GM04503 (cell line): ENCODE measurements around the gene LAIR2.

ENCODE experiments used
- DNase-seq: peaks from one replicate; pipeline ENCODE4 v3.0.0-alpha.2; 2012; ENCODE audit warnings: low read depth

LAIR2 gene

DNA sequence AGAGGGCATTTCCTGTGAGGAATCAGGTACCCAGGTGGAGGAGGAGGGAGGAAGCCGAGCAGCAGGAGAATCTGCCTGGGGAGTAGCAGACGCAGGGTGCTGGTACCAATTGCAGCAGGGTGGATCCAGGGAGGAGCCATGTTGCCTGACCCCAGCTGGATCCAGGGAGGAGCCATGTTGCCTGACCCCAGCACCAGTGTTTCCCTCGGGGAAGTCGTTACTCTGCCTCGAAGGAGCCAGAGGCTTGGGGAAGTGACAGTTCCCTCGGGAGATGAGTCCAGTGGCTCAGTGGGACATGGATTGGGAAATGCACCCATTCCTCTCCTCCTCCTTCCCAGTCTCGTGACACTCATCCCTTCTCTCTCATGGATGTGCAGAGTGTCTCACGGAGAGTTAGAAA lies 31.5 kb downstream of the LAIR2 start:
- no peak for DNase-seq

DNA sequence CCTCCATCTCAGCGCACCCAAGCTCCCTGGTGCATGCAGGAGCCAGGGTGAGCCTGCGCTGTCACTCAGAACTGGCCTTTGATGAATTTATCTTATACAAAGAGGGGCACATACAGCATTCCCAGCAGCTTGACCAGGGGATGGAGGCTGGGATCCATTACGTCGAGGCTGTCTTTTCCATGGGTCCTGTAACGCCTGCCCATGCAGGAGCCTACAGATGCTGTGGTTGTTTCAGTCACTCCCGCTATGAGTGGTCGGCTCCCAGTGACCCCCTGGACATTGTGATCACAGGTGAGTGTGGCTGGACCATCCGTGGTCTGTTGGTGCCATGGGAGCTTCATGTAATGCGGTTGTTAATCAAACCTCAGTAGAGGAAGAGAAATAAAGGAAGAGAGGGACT lies 33.0 kb downstream of the LAIR2 start:
- DNase-seq = no peak

DNA sequence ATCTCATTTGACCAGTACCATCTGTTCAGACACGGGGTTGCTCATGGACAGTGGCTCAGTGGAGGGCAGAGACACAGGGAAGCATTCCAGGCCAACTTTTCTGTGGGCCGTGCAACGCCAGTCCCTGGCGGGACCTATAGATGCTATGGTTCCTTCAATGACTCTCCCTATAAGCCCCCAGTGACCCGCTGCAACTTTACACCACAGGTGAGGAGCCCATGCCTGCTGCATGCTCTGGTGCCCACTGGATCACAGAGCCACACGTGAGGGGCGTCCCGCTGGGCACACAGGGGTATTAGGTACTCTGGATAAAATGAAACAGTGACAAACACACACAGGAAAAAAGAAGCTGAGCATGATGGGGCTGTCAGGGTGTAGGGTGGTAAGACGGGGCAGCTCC lies 34.3 kb downstream of the LAIR2 start:
- DNase-seq = no peak

DNA sequence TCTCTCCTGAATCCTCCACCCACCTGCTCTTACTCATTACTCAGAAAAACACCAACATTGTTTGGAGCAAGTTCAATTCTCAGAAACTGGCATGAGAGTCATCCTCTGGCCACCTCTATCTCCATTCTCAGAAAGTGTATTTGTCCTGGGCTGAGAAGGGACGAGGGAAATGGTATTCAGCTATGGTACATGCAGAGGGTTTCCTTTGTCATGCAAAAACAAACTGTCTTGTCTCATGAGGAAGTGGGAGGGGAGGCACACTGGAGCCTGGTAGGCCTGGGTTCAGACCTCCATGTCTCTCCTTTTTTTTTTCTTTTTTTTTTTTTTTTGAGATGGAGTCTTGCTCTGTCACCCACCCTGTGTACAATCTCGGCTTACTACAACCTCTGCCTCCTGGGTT lies 39.1 kb downstream of the LAIR2 start:
- DNase-seq = no peak

DNA sequence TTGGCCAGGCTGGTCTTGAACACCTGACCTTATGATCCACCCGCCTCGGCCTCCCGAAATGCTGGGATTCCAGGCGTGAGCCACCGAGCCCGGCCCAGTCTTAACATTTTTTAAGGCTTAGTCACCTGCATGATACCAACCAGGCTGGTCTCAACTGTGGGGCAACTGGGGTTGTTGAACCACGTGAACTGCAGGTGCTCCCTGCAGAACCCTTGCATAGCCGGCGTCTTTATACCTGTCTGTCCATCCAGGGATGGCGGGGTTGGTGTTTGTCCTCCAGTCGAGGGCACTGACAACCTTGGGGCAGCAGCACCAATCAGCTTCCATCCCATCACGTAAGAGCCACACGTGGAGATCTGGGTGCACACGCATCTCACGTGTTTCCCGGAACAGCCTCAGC lies 46.2 kb downstream of the LAIR2 start:
- no peak for DNase-seq

DNA sequence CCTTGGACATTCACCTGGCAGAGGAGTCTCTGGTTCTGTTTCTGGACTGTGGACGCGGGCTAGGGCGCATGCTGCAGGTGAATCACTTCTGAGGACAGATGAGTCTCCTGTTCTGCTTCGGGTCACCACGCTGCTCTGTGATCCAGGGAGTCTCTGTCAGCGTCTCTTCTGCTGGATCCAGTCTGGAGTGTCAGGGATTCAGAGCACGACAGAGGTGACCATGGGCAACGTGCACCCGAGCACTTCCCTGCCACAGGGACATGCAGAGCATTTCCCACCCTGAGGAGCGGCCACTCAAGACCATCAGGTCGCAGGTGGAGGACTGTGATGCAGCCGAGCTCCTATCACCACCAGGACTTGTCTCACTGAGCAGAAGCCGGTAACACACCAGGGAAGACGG lies 46.6 kb downstream of the LAIR2 start:
- DNase-seq = no peak

DNA sequence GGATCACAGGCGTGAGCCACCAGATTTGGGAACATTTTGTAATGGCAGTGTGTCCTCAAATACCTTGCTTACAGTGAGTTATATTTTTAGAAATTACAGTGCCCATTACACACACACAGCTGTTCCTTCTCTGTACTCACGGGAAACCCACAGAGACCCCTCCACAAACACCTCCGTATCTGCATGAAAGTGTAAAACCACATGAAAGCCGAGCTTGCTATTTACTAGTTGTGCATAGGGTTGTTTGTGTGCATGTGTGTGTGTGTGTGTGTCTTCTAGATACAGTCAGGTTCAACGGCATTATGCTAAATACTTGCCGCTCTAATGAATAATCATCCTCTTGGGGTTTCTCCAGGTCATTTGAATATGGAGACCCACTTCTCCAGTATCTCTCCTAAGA lies 48.7 kb downstream of the LAIR2 start:
- DNase-seq = no peak

DNA sequence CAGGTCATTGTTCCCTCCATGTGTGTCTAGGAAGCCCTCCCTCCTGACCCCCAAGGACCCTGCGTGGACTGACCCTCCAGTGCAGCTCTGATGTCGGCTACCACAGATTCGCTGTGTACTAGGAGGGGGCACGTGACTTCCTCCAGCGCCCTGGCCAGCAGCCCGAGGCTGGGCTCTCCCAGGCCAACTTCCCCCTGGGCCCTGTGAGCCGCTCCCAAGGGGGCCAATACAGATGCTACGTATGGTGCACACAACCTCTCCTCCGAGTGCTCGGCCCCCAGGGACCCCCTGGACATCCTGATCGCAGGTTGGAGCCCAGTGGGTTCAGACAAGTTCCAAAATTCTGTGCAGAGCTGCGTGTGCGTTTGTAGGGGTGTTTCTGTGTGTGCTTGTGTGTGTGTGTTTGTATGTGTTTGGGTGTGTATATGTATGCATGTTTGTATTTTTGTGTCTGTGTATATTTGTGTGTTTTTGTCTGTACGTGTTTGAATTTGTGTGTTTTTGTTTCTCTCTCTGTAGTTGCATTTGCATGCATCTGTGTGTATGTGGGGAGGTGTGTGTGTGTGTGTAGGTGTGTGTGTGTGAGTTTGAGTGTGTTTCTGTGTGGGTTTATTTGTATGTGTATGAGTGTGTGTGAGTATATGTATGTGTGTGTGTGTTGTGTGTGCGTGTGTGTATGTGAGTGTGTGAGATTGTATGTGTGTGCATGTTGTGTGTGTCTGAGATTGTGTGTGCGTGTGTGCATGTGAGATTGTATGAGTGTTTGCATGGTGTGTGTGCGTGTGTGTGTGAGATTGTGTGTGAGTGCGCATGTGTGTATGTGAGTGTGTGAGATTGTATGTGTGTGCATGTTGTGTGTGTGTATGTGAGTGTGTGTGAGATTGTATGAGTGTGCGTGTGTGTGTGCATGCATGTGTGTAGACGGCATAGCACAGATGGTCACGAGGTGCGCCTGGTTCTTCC lies 49.6 kb downstream of the LAIR2 start:
- DNase-seq = no peak

DNA sequence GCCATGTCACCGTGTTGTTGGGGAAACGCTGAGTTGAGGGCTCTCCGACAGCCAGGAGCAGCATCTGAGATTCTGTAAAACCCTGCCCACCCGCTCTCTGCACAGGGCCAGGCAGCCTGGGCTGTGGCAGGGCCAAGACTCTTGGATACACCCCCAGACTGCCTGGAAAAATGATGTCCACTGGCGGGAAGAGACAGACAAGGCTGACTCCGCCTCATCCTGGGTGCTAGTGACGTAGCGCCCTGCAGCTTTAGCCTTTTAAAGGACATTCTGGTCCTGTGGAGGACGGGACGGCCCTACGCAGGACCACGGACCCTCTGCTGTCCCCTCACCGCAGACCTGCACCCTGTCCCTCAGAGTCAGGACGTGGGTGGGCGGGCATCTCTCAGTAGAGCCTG lies 50.3 kb downstream of the LAIR2 start:
- DNase-seq = no peak

DNA sequence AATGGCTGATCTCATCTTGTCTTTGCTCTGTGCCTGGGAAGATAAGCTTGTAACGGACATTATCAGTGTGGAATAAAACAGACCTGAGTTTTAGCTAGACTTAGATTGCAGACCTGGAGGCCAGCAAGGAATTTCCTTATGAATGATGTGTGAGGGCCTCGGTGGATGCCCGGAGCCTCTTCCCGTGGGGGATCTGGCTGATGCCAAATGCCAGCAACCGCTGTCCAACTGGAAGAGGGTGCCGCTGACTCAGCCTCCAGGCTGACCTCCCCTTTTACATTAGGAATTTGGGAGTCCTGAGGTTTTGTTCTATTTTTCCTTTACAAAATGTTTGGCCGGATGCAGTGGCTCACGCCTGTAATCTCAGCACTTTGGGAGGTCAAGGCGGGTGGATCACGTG lies 51.4 kb downstream of the LAIR2 start:
- no peak for DNase-seq

DNA sequence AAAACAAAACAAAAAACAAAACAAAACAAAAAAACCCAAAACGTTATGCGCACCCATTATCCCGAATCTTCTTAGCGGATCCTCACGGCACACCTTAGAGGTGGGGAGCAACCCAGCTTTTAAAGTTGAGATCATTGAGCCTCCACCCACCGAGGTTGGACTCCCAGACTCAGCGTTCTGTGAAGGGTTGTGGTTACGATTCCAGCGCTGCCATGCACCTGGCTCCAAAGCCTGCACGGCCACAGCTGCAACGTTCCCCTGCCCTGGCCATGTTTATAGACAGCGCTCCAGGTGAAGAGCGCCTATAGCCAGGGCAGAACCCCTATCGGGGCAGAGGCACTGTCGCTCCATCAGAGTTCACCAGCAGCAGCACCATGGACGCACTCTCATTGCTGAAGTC lies 52.3 kb downstream of the LAIR2 start:
- no peak for DNase-seq

DNA sequence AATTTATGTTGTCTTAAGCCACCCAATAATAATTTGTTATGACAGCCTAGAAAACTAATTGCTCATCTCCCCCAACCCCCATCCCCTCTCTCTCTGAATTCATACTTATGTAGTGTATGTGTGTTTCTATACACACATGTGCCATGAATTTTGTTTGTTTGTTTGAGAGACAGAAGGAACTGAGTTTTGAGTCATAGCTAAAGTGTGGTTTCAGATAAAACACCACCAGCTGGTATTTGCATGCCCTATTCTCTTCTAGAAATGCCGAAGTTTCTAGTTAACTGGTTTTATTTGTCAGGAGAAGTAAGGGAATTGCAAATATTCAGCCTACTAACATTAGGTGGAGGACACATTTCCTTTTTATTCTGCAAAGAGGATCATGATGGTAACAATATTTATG lies 53.6 kb downstream of the LAIR2 start:
- DNase-seq = no peak

DNA sequence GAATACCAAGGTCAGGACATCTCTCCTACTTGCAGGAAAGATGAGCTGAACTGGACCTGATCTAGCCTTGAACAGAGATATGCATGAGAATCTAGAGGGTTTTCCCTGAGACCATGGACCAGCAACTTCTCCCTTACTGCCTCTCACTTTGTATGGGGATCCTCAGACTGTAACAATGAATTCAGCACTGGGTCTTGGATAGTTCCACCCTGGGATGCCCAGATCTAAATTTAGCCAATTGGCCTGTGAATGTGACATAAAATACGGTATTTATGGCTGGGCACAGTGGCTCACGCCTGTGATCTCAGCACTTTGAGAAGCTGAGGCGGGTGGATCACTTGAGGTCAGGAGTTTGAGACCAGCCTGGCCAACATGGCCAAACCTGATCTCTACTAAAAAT lies 55.7 kb downstream of the LAIR2 start:
- no peak for DNase-seq
